BE2C (cell line): Measurements from ENCODE around the gene TAF5L.

Source experiments
- DNase-seq: peaks from one replicate; pipeline ENCODE4 v3.0.0-alpha.2; 2020
- H3K27me3 ChIP-seq: fragments of 250-450 bp; sonication (Bioruptor Pico); 2 replicates; pipeline ENCODE4 v1.5.1; 2020; ENCODE audit warnings: mild to moderate bottlenecking
- H3K36me3 ChIP-seq: fragments of 250-450 bp; sonication (Bioruptor Pico); 2 replicates; pipeline ENCODE4 v1.5.1; 2020; ENCODE audit warnings: mild to moderate bottlenecking
- H3K4me1 ChIP-seq: fragments of 250-450 bp; sonication (Bioruptor Pico); 2 replicates; pipeline ENCODE4 v1.5.1; 2020
- H3K4me3 ChIP-seq: 2 replicates; pipeline ENCODE4 v1.5.1; 2011; ENCODE audit warnings: low read depth, low read length
- H3K9me3 ChIP-seq: fragments of 250-450 bp; sonication (Bioruptor Pico); 2 replicates; pipeline ENCODE4 v1.5.1; 2020
- TF ChIP-seq, protein P1 (sequence below): IDR thresholded peaks from 2 replicates; pipeline ENCODE4 v1.5.1; 2012; ENCODE audit warnings: mild to moderate bottlenecking, low read depth, low read length

TAF5L gene

DNA sequence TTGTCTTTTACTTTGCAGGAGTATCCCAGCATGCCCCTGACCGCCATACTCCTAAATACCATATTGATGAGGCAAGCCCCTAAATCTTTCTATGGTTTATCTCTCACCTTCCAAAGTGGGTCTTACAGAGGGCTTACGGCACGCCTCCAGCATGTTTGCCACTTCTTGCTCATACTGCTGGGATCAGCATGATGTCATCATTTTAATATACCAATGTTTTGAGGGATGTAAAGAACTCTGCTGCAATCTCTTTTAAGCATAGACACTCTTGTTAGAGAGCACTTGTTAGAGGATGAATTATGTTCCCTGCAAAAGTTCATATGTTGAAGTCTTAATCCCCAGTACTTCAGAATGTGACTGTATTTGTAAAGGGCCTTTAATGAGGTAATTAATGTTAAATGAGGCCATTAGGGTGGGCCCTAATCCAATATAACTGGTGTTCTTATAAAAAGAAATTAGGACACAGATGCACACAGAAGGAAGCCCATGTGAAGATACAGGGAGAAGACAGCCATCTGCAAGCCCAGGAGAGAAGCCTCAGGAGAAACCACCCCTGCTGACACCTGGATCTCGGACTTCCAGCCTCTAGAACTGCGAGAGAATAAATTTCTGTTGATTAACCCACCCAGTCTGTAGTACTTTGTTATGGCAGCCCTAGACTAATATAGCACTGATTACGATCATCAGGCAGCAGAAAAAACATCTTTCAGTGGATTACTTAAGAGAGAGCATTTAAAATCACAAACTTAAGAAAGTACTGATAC lies 51.1 kb downstream of the TAF5L start:
- H3K27me3 ChIP-seq = no peaks in the 10 kb centered on the region
- peaks cover 15% of the 10 kb centered on the region for H3K4me1 ChIP-seq
- no peak for DNase-seq
- no peaks in the 10 kb centered on the region for H3K36me3 ChIP-seq
- TF ChIP-seq, protein P1, sequence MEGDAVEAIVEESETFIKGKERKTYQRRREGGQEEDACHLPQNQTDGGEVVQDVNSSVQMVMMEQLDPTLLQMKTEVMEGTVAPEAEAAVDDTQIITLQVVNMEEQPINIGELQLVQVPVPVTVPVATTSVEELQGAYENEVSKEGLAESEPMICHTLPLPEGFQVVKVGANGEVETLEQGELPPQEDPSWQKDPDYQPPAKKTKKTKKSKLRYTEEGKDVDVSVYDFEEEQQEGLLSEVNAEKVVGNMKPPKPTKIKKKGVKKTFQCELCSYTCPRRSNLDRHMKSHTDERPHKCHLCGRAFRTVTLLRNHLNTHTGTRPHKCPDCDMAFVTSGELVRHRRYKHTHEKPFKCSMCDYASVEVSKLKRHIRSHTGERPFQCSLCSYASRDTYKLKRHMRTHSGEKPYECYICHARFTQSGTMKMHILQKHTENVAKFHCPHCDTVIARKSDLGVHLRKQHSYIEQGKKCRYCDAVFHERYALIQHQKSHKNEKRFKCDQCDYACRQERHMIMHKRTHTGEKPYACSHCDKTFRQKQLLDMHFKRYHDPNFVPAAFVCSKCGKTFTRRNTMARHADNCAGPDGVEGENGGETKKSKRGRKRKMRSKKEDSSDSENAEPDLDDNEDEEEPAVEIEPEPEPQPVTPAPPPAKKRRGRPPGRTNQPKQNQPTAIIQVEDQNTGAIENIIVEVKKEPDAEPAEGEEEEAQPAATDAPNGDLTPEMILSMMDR = no peak
- H3K9me3 ChIP-seq = no peaks in the 10 kb centered on the region
- no peak overlapping the region for H3K4me3 ChIP-seq

DNA sequence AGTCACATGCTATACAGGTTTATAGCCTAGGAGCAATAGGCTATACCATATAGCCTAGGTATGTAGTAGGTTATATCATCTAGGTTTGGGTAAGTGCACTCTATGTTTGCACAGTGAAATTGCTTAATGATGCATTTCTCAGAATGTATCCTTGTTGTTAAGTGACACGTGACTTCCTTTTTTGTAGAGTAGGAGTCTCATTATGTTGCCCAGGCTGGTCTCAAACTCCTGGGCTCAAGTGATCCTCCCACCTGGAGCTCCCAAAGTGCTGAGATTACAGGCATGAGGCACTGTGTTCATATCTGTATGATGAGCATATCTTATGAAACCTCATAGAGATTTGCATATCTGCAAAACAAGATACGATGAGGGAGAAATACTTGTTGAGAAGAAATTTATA lies 53.6 kb downstream of the TAF5L start:
- Histone ChIP-seq H3K36me3 (no peaks in the 10 kb centered on the region), H3K27me3 (no peaks in the 10 kb centered on the region), H3K4me1 (peaks cover 5% of the 10 kb centered on the region), H3K9me3 (no peaks in the 10 kb centered on the region), H3K4me3 (no peak overlapping the region)
- TF ChIP-seq, protein P1 = no peak
- DNase-seq = no peak

DNA sequence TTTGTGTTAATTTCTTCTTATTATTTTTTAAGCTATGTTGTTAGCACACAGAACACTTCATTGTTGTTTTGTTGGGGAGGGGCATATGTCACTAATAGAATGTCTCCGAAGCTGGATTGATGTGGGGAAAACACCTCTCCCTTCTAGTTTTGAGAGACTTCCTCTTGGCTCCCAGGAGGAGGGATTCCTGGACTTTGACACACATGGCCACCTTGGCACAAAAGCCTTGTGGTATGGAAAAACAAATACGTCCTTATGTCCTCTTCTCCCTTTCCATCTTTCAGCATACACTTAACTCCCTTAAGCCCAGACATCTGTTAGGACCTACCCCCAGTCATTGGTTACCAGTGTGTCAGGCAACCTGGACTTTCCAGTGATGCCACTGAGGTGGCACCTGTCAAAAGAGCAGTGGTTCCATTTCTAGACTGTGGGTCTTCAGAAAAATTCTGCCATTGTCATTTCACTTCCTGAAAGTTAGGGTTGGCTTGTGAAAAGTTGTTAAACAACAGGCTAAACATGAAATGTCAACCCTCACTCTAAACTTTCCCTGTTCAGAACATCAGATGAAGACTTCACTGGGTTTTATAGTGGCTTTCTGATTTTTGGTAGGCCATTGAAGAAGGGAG lies 54.9 kb downstream of the TAF5L start:
- peaks cover 5% of the 10 kb centered on the region for H3K4me1 ChIP-seq
- no peaks in the 10 kb centered on the region for H3K9me3 ChIP-seq
- no peaks in the 10 kb centered on the region for H3K36me3 ChIP-seq
- H3K27me3 ChIP-seq = no peaks in the 10 kb centered on the region
- no peak overlapping the region for H3K4me3 ChIP-seq
- TF ChIP-seq, protein P1 = no peak
- no peak for DNase-seq

DNA sequence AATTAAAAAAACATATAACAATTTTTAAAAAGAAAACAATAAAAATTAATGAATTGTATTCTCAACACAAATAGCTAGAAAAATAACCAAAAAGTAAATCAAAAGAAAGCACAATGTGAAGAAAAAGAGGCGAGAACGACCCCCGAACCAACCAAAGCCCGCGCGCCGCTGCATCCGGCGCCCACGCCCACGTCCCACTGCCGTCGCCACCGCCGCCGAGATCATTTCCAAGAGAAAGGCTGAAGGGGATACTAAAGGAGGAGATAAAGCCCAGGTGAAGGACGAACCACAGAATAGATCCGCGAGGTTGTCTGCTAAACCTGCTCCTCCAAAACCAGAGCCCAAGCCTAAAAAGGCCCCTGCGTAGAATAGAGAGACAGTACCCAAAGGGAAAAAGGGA lies 55.6 kb downstream of the TAF5L start:
- TF ChIP-seq, protein P1 = no peak
- peaks cover 3% of the 10 kb centered on the region for H3K4me1 ChIP-seq
- no peak overlapping the region for H3K4me3 ChIP-seq
- H3K9me3 ChIP-seq = no peaks in the 10 kb centered on the region
- no peaks in the 10 kb centered on the region for H3K36me3 ChIP-seq
- no peak for DNase-seq
- H3K27me3 ChIP-seq = no peaks in the 10 kb centered on the region

DNA sequence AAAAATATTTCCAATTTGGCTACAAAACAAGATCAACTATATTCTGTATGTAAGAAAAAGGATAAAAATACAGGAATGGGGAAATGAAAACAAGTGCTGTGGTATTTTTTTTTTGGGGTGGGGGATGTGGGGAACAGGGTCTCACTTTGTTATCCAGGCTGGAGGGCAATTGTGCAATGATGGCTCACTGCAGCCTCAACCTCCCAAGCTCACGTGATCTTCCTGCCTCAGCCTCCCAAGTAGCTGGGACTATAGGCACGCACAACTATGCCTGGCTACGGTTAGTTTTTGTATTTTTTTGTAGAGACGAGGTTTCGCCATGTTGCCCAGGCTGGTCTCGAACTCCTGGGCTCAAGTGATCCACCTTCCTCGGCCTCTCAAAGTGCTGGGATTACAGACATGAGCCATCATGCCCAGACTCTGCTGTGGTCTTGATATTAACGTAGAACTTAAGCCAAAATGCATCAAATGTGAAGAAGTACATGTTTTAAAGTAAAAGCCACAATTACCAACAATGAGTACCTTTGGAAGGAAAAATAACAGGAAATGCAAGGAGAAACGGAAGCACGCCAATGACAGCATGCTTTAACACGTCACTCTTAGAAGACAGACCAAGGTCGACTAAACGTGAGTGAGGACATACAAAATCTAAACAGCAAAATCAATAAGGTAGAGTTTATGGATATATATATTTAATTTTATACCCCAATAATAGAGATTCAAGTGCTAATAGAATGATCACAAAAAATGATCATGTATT lies 58.6 kb downstream of the TAF5L start:
- no peaks in the 10 kb centered on the region for H3K36me3 ChIP-seq
- H3K4me1 ChIP-seq = no peaks in the 10 kb centered on the region
- no peaks in the 10 kb centered on the region for H3K27me3 ChIP-seq
- no peak overlapping the region for H3K4me3 ChIP-seq
- H3K9me3 ChIP-seq = no peaks in the 10 kb centered on the region; the same call in 1 of the 2 replicates
- TF ChIP-seq, protein P1 = no peak
- DNase-seq = no peak
